Naive thymus-derived CD4-positive, alpha-beta T cell (primary cell): Measurements from ENCODE around the gene LSR. TPM values are rescaled to one million over a fixed set of nuclear protein-coding genes. Genes with fewer than 3 reads are reported as not detected.

Experiments
- ATAC-seq: fragments of 150-1000 bp; cut with Tn5 transposase; 2 replicates; pipeline ENCODE4 v1.10.0; 2021; ENCODE audit warnings: mild to moderate bottlenecking, moderate library complexity
- CTCF ChIA-PET: fragments of 350-600 bp; sonication (Branson Sonifier 250); formaldehyde crosslinking; loops from one replicate; lab custom pipeline; 2021; ENCODE audit warnings: antibody characterized with exemption; lab: Charles Lee
- POLR2A ChIA-PET: fragments of 350-600 bp; sonication (Branson Sonifier 250); formaldehyde crosslinking; loops from one replicate; lab custom pipeline; 2021; ENCODE audit warnings: antibody characterized with exemption, inconsistent platforms; lab: Charles Lee
- DNase-seq, 9 donors: peaks; one replicate each; pipeline versions ENCODE4 v3.0.0 to v3.0.0-alpha.2; 2020 to 2022; ENCODE audit warnings: mixed read lengths in 1 of 9
- H3K27ac ChIP-seq: one replicate; pipeline ENCODE4 v1.7.0; 2013; ENCODE audit warnings: mild to moderate bottlenecking, low read depth, low read length, moderate library complexity
- H3K27me3 ChIP-seq, 2 donors: one replicate each; pipeline ENCODE4 v1.7.0; 2013; ENCODE audit warnings: low read length in 2 of 2, mild to moderate bottlenecking in 2 of 2, moderate library complexity in 2 of 2; ENCODE audit not compliant: control insufficient read depth in 2 of 2, insufficient read depth in 2 of 2
- H3K36me3 ChIP-seq, 3 experiments: 1 replicate in 2 of 3; 2 replicates in 1 of 3; pipeline ENCODE4 v1.7.0; 2013; ENCODE audit warnings: low read length in 3 of 3, mild to moderate bottlenecking in 3 of 3, moderate library complexity in 1 of 3; ENCODE audit not compliant: insufficient read depth in 3 of 3, control insufficient read depth in 2 of 3
- H3K4me1 ChIP-seq, 2 donors: one replicate each; pipeline ENCODE4 v1.7.0; 2013; ENCODE audit warnings: low read length in 2 of 2, mild to moderate bottlenecking in 2 of 2, moderate library complexity in 1 of 2; ENCODE audit not compliant: control insufficient read depth in 2 of 2, insufficient read depth in 2 of 2
- H3K4me3 ChIP-seq: 2 replicates; pipeline ENCODE4 v1.7.0; 2013; ENCODE audit warnings: mild to moderate bottlenecking, low read length
- H3K9me3 ChIP-seq, 3 experiments: 1 replicate in 2 of 3; 2 replicates in 1 of 3; pipeline ENCODE4 v1.7.0; 2013; ENCODE audit warnings: low read length in 3 of 3; ENCODE audit not compliant: control insufficient read depth in 2 of 3
- H3K27ac Mint-ChIP-seq, 9 donors: one replicate each; pipeline ENCODE4 v1.8.0; 2020 to 2022; ENCODE audit warnings: mixed read lengths in 9 of 9, mild to moderate bottlenecking in 8 of 9, moderate library complexity in 5 of 9, inconsistent platforms in 2 of 9
- H3K27me3 Mint-ChIP-seq, 5 donors: one replicate each; pipeline ENCODE4 v1.8.0; 2021 to 2022; ENCODE audit warnings: mixed read lengths in 5 of 5, mild to moderate bottlenecking in 1 of 5
- H3K36me3 Mint-ChIP-seq, 5 donors: one replicate each; pipeline ENCODE4 v1.8.0; 2020 to 2022; ENCODE audit warnings: mixed read lengths in 5 of 5, mild to moderate bottlenecking in 3 of 5, inconsistent platforms in 1 of 5
- H3K4me1 Mint-ChIP-seq, 7 donors: one replicate each; pipeline ENCODE4 v1.8.0; 2020 to 2022; ENCODE audit warnings: mixed read lengths in 7 of 7, mild to moderate bottlenecking in 3 of 7, inconsistent platforms in 1 of 7
- H3K4me3 Mint-ChIP-seq, 10 donors: one replicate each; pipeline ENCODE4 v1.8.0; 2020 to 2022; ENCODE audit warnings: mild to moderate bottlenecking in 10 of 10, mixed read lengths in 10 of 10, moderate library complexity in 6 of 10, inconsistent platforms in 2 of 10
- H3K9me3 Mint-ChIP-seq, 11 donors: one replicate each; pipeline ENCODE4 v1.8.0; 2020 to 2022; ENCODE audit warnings: mixed read lengths in 11 of 11, mild to moderate bottlenecking in 4 of 11, inconsistent platforms in 1 of 11, moderate library complexity in 1 of 11
- intact Hi-C, 2 donors: fragments of 100-400 bp; cut with micrococcal nuclease; formaldehyde crosslinking; loops; one replicate each; pipeline ENCODE4 v1.15.1; 2023
- polyA plus RNA-seq, 2 donors: library from polyadenylated mRNA; unstranded; fragments of 300-500 nt; fragmentation: Illumina TruSeq; gene quantifications; one replicate each; pipeline ENCODE4 v1.2.3, GENCODE V29; 2021
- total RNA-seq, 6 experiments: library from RNA in 5 of 6; stranded (reverse) in 5 of 6; gene quantifications; 1 replicate in 5 of 6; 2 replicates in 1 of 6; pipeline ENCODE4 v1.2.3 and lab custom pipeline; 2021 to 2026

The LSR gene
- total and polyA plus RNA-seq, 7 experiments from 2014 or later = 4.6 to 59.3 (median 25.1) TPM

DNA sequence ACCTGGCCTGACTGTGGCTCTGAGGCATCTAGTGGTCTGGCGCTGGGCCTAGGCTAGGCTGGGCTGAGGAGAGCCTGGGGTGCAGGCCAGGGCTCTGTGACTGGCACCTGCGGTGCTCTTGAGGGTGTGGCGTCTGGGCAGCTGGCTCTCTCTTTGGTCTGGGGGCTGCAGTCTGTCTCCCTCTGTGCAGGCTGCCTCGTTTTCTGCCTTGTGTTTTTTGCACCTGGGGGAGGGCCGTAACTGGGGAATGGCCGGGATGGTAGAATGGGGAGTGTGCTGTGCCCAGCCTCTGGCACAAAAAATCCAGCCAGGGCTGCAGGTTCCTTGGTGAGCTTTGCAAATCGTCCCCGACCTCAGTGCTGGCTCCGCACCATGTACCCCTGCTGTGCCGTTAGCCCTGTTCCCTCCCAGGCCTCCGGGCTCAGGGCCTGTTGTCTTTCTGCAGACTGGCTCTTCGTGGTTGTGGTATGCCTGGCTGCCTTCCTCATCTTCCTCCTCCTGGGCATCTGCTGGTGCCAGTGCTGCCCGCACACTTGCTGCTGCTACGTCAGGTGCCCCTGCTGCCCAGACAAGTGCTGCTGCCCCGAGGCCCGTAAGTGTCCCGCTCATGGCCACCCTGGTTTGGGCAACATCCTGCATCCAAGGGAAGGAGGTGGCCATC is 13.4 kb downstream of the LSR start:
- Histone ChIP-seq H3K27me3 (no peaks in the 10 kb centered on the region), H3K27ac (no peak overlapping the region), H3K36me3 (no peaks in the 10 kb centered on the region), H3K4me3 (no peak overlapping the region), H3K4me1 (peaks cover 9 to 11% of the 10 kb centered on the region in 2 donors), H3K9me3 (no peaks in the 10 kb centered on the region)
- intact Hi-C loops = loop anchor here (10.0 kb wide), 2 partner anchors 203 to 383 kb away; partner anchors contain the start of genes COX6B1 (in 1 of the 2) and ETV2 (in 1 of the 2)
- Mint-ChIP-seq H3K27me3 (no peaks in the 10 kb centered on the region), H3K9me3 (peaks cover 0 to 4% (median 0%) of the 10 kb centered on the region in 11 donors), H3K27ac (peak overlapping the region in 6 of 9 donors; percentile 23 to 68 (median 59)), H3K4me3 (no peak overlapping the region), H3K36me3 (peaks cover 0 to 9% (median 0%) of the 10 kb centered on the region in 5 donors), H3K4me1 (peaks cover 14 to 36% (median 28%) of the 10 kb centered on the region in 7 donors)
- POLR2A ChIA-PET = interaction anchor here (1.0 to 2.0 kb wide), 8 partner anchors 10 to 85 kb away, joined by 3 to 6 read pairs (median 4); no protein-coding TSS in a partner anchor
- DNase-seq (peak in 1 of 9 donors; percentile 10), ATAC-seq (no peak)
- CTCF ChIA-PET = no interaction called here

DNA sequence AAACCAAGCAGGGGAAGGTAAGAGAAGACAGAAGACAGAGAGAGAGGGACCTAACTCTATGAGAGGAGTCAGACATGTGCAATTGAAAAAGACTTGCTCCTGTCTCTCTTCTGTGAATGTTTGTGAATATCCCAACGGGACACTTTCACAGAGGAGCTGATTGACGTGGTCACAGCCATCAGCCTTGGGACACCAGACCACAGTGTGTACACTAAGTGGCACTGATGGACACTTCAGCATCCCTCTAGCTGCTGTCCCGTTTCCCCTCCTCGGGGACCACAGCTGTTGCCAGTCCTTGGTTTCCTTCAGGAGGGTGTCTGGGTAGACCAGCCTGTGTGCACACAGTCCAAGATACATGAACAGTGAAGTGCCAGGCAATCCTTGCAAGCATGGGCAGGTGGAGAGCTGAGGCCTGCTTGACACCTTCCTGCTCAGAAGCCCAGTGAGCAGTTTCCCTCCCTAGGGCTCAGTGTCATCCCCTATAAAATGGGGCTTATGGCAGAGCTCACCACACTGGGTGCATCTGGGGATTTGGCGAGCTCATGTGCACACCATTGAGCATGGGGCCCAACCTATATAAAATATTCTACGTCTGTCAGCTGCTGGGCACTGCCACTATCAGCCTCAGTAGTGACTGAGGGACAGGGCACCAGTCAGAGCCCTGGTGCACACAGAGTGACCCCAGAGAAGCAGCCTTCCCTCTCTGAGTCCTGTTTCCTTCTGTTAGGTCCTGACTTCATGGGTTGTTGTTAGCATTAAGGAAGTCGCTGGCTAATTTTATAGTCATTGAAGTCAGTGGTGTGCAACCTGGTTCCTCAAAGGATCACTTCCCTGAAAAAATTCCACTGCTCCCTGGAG is 15.7 kb downstream of the LSR start:
- peaks cover 0 to 4% (median 0%) of the 10 kb centered on the region in 11 donors for H3K9me3 Mint-ChIP-seq
- peak overlapping the region in 2 of 10 donors; percentile 13 to 68 for H3K4me3 Mint-ChIP-seq
- ATAC-seq (no peak), DNase-seq (peak in 1 of 9 donors; percentile 21)
- peaks cover 0 to 11% of the 10 kb centered on the region in 2 donors for H3K4me1 ChIP-seq
- POLR2A ChIA-PET = interaction anchor here (0.6 to 7.3 kb wide), 15 partner anchors 8 to 329 kb away, joined by 3 to 40 read pairs (median 4); partner anchors contain the start of gene FXYD7
- no peaks in the 10 kb centered on the region for H3K9me3 ChIP-seq
- H3K36me3 ChIP-seq = no peaks in the 10 kb centered on the region
- peaks cover 7 to 33% (median 24%) of the 10 kb centered on the region in 7 donors for H3K4me1 Mint-ChIP-seq
- CTCF ChIA-PET = interaction anchor here (0.8 to 2.1 kb wide), 5 partner anchors 9 to 231 kb away, joined by 3 to 6 read pairs (median 3); no protein-coding TSS in a partner anchor
- intact Hi-C loops = loop anchor here (5.0 to 10.0 kb wide), 4 partner anchors 72 to 478 kb away; partner anchors contain the start of genes COX6B1 (in 1 of the 2), ETV2 (in 1 of the 2) and IGFLR1 (in 1 of the 2)
- H3K27me3 ChIP-seq = no peaks in the 10 kb centered on the region
- H3K36me3 Mint-ChIP-seq = peaks cover 0 to 10% (median 0%) of the 10 kb centered on the region in 5 donors
- no peaks in the 10 kb centered on the region for H3K27me3 Mint-ChIP-seq
- H3K27ac Mint-ChIP-seq = peak overlapping the region; percentile 42 to 92 (median 77)
- no peak overlapping the region for H3K4me3 ChIP-seq
- H3K27ac ChIP-seq = peak overlapping the region; percentile 0

DNA sequence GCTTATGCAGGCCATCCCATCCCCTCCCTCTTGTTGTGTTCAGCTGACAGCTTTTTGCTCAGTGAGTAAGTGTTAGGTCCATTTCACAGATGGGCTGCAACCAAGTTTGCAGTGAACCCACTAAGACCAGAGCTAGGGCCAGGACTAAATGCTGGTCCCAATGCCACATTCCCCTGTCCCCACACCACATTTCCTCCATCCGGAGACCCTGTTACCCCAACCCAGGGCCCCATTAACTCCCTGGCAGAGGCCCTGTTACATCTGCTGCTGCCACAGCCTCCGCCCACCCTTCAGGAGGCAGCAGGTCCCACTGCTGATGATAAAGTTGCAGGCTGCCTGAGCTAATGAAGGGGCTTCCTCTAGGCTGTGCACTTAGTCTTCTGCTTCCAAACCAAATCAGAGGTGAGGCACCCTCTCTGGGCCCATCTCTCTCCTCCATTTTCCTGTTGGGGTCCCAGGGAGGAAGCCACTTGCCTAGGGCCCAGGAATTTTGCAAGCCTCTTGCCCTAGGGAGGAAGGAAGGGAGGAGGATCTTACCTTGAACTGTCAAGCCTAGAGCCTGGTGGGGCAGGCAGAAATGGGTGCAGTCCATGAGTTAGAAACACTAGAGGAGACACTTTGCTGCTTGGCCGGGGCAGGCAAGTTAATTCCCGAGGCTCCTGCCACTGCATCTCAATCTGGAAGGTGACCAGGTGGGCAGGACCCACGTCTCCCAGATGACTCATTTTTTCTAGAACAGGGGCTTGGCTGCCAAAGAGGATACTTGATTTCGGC is 16.5 kb downstream of the LSR start:
- Histone ChIP-seq H3K27ac (peak overlapping the region; percentile 0), H3K9me3 (no peaks in the 10 kb centered on the region), H3K4me3 (no peak overlapping the region), H3K4me1 (peaks cover 5 to 16% of the 10 kb centered on the region in 2 donors), H3K27me3 (no peaks in the 10 kb centered on the region), H3K36me3 (peaks cover 0 to 2% (median 0%) of the 10 kb centered on the region in 3 experiments)
- Mint-ChIP-seq H3K27me3 (no peaks in the 10 kb centered on the region), H3K36me3 (peaks cover 0 to 12% (median 0%) of the 10 kb centered on the region in 5 donors), H3K4me1 (peaks cover 7 to 33% (median 27%) of the 10 kb centered on the region in 7 donors), H3K27ac (peak overlapping the region; percentile 60 to 94 (median 89)), H3K9me3 (peaks cover 0 to 4% (median 0%) of the 10 kb centered on the region in 11 donors), H3K4me3 (peak overlapping the region; percentile 21 to 93 (median 78))
- ChIA-PET CTCF (interaction anchor here (0.8 to 2.1 kb wide), 5 partner anchors 8 to 150 kb away, joined by 3 to 6 read pairs (median 3); partner anchors contain the start of gene FXYD3), POLR2A (interaction anchor here (0.6 to 7.3 kb wide), 14 partner anchors 9 to 205 kb away, joined by 3 to 40 read pairs (median 4); partner anchors contain the start of gene FXYD7)
- no peak for DNase-seq
- no peak for ATAC-seq
- intact Hi-C loops = loop anchor here (5.0 to 10.0 kb wide), 4 partner anchors 73 to 477 kb away; partner anchors contain the start of genes COX6B1 (in 1 of the 2), ETV2 (in 1 of the 2) and IGFLR1 (in 1 of the 2)

DNA sequence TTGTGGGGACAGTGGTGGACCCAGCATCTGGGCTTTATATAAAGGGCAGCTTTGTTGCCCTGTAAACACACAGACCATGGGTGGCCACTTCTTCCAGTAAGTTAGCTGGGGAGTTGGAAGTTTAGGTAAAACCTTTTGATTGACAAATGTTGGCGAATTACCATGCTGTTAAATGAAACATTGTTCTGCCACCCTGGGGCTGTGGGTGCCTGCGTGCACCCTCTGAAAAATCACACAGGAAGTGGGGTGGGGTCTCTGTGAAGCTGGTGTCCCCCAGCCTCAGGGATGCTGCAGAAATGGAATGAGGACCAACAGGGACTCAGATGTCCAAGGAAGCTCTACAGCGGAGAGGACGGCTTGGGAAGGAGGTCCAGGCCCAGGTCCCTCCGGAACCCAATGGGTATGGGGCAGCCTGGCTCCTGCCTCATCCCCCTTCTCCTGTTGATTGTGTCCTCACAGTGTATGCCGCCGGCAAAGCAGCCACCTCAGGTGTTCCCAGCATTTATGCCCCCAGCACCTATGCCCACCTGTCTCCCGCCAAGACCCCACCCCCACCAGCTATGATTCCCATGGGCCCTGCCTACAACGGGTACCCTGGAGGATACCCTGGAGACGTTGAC is 17.2 kb downstream of the LSR start:
- H3K9me3 ChIP-seq = no peaks in the 10 kb centered on the region
- peaks cover 6 to 17% of the 10 kb centered on the region in 2 donors for H3K4me1 ChIP-seq
- peaks cover 0 to 17% (median 4%) of the 10 kb centered on the region in 5 donors for H3K36me3 Mint-ChIP-seq
- H3K4me3 Mint-ChIP-seq = peak overlapping the region; percentile 72 to 93 (median 84)
- peaks cover 7 to 35% (median 31%) of the 10 kb centered on the region in 7 donors for H3K4me1 Mint-ChIP-seq
- POLR2A ChIA-PET = interaction anchor here (0.8 to 7.3 kb wide), 9 partner anchors 10 to 123 kb away, joined by 3 to 40 read pairs (median 6); partner anchors contain the start of gene FXYD7
- H3K27ac Mint-ChIP-seq = peak overlapping the region; percentile 77 to 94 (median 89)
- DNase-seq (no peak), ATAC-seq (no peak)
- intact Hi-C loops = loop anchor here (5.0 to 10.0 kb wide), 4 partner anchors 74 to 476 kb away; partner anchors contain the start of genes COX6B1 (in 1 of the 2), ETV2 (in 1 of the 2) and IGFLR1 (in 1 of the 2)
- H3K27ac ChIP-seq = peak overlapping the region; percentile 94
- H3K36me3 ChIP-seq = peaks cover 1 to 9% (median 4%) of the 10 kb centered on the region in 3 experiments
- no peaks in the 10 kb centered on the region for H3K27me3 ChIP-seq
- CTCF ChIA-PET = interaction anchor here (0.6 to 1.5 kb wide), 5 partner anchors 9 to 150 kb away, joined by 3 to 5 read pairs (median 3); partner anchors contain the start of gene FXYD3
- no peak overlapping the region for H3K4me3 ChIP-seq
- H3K27me3 Mint-ChIP-seq = no peaks in the 10 kb centered on the region
- no peaks in the 10 kb centered on the region for H3K9me3 Mint-ChIP-seq
